HG03558 (cell line): ENCODE results near the gene SYCE3.
A peak's percentile ranks its signal among the peaks of the same experiment; 100 is the strongest.
"Not testable (repeated sequence)": the region's sequence is repeated elsewhere in the genome, so short reads cannot be mapped to it uniquely, and the experiment has no call there.

Experiments
- ATAC-seq: cut with Tn5 transposase; IDR thresholded peaks from one replicate; pipeline ENCODE4 v1.9.1; 2021; ENCODE audit warnings: moderate number of reproducible peaks; ENCODE audit not compliant: unreplicated experiment; ENCODE audit errors: extremely low read depth

The SYCE3 gene, protein sequence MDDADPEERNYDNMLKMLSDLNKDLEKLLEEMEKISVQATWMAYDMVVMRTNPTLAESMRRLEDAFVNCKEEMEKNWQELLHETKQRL

DNA sequence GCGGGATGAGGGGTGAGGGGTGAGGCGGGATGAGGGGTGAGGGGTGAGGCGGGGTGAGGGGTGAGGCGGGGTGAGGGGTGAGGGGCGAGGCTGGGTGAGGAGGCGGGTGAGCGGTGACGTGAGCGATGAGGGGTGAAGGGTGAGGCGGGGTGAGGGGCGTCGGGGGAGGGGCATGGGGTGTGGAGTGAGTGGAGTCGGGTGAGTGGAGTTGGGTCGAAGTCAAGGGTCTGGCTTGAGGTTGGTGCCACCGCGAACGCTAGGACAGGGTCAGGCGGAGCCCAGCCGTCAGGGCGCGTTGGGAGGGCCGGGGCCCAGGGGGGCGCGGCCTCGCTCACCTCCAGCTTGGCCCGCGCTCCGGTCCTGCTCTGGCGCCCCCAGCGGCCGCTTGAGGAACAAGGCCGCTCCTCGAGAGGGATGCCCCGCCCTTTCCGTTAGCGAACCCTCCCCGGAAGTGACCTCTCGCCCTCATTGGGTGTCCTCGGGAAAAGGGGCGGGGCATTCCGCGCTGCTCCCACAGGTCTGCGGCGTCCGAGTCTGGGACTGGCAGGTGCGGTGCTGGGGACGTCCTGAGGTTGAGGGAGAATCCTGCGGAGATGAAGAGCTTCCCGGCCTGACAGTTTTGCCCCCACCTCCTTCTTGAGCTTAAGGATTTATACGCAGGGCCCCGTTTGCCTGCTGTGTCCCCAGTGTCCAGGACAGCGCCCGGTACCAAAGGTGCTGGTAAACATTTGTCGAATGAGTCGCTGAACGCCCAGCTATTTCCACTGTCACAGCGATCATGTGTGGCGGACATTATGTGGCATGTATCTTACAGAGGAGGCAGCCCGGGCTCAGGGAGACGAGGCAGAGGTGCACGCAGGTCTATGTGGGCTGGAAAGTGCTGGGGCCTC is at the start of gene SYCE3:
TSS of gene SYCE3 (minus strand) at position 397 of the 890 bp plus-strand sequence. CDS start 6,514 bp downstream, outside the sequence.
- ATAC-seq, result peak; percentile 50

DNA sequence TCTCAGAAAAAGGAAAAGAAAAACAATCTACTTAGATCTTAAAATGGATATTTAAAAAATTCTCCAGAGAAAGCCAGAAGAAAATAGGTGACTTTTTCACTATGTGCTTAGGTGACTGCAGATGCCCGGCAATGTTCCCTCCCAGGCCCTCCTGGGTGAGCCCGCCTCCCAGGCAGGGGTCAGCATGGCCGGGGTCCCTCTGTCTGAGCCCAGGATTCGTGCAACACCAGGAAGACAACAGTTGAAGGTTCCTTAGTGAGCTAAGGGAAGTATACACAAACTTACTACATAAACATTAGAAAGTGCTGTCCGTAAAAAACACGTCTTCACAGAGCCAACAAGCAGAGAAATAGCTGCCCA is 49.4 kb upstream of the SYCE3 start:
- ATAC-seq, result no peak

DNA sequence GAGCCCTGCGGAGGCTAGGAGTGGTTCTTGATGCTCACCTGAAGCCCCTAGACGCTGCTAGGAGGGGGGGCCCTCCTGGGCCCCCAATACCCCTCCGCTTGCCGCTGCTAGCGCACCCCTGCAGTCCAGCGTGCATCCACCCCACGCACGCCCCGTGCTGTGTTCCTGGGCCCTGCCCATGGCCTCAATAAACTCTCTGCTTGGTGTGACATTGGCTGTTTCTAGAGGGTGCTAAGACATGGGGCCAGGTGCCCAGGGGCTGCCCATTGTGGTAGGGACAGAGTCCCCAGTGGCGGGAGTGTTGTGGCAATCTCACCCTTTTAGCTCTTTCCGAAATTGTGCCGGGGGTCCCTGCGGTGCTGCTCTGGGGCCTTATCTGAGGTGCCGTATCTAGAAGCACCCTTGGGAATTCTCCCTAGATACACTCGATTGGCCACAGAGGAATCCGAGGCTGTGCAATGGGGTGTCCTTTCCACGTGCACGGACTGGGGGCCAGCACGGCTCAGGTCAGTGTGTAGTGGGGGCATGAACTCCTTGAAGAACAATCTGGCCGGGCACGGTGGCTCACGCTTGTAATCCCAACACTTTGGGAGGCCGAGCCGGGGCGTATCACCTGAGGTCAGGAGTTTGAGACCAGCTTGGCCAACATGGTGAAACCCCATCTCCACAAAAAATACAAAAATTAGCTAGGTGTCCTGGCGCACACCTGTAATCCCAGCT is 48.8 kb upstream of the SYCE3 start:
- ATAC-seq, result no peak

DNA sequence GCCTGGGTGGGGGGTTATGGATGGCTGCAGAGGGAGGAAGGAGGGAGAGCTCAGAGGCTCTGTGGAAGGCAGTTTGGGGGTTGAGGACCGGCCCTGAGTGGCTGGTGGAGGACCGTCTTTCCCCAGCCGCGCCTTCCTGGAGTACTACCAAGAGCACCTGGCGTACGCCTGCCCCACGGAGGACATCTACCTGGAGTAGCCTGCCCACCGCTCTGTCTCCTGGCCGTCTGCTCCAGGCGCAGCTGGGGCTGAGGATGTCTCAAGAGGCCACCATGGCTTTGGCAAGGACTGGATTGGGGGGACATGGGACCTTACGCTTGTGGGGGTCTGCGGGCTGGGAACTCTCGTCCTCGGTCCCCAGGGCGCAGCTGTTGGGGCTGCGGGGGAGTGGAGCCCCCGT is 47.9 kb upstream of the SYCE3 start:
- no peak for ATAC-seq

DNA sequence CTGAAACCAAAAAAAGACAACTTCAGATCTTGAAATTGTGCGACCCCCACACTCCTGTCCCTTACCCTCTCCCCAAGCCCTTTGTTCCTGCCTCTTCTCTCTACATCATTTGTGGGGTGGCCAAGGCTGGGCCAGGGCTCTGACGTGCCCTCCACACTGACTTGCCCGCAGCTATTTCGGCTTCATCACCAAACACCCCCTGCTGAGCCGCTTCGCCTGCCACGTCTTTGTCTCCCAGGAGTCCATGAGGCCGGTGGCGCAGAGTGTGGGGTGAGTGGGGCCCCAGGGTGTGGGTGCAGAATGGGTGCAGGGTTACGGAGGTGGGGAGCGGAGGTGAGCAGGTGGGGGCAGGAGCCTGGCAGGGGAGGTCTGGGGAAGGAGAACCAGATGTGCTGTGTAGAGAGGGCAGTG is 47.3 kb upstream of the SYCE3 start:
- no peak for ATAC-seq

DNA sequence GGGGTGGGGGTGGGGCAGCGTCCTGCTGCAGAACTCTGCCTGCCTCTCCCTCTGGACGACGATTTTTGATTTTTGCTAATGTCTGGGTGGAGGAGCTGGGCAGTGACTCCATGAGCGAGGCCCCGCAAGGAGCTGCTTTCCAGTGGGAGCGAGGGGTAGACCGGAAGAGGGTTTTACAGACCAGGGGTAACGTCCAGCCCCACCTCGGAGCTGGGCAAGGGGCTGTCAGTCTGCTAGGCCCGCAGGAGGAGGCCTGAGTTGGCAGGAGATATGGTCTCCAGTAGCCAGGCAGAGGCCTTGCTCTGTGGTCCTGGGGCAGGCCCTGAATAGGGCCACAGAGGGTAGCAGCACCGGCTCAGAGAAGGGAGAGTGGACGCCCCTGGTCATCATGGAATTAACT is 46.9 kb upstream of the SYCE3 start:
- ATAC-seq, result no peak

DNA sequence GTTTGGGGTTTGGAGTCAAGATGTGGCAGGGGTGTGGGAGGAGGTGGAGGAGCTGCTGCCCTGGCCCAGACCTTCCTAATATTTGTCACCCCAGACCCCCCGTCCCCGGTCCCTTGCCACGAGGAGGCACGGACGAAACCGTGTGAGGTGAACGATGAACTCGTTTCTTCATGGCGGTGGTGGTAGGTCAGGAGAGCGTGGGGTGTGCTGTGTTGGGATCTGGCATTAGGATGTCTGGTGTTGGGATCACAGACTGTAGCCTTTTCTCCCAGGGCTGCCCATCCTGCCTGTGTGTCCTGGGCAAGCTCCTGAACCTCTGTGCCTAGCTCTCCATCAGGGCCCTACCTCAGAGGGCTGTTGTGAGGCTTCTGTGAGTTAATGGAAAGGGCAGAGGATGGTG is 46.3 kb upstream of the SYCE3 start:
- no peak for ATAC-seq

DNA sequence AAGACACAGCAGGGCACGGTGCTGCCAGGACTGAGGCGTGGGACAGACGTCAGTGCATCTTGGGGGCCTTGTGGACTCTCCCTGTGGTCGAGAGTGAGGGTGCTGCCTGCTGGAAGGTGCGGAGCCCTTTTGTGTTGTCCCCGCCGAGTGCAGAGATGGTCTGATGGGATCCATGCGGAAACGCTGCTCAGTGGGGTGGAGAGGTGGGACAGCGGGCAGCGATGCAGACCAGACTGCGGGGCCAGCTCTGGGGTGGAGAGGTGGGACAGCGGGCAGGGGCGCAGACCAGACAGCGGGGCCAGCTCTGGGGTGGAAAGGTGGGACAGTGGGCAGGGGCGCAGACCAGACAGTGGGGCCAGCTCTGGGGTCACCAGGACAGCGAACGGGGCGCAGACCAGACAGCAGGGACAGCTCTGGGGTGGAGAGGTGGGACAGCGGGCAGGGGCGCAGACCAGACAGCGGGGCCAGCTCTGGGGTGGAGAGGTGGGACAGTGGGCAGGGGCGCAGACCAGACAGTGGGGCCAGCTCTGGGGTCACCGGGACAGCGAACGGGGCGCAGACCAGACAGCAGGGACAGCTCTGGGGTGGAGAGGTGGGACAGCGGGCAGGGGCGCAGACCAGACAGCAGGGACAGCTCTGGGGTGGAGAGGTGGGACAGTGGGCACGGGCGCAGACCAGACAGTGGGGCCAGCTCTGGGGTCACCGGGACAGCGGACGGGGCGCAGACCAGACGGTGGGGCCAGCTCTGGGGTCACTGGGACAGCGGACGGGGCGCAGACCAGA is 45.5 kb upstream of the SYCE3 start:
- ATAC-seq, result not testable (repeated sequence)

DNA sequence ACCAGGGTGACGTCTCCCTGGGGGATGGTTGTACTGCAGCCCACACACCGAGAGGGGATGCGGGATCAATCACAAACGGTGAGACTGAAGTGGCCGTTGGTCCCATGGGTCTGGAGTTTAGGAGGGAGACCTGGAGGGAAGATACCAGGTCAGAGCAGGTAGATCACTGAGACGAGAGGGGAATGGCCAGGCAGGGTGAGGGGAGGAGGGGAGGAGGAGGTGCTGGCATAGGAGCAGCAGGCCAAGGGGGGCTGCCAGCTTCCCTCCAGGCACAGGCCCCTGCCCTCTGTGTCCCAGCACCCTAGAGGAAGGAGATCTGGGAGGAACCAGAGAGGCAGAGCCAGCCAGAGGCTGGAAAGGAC is 44.9 kb upstream of the SYCE3 start:
- no peak for ATAC-seq

DNA sequence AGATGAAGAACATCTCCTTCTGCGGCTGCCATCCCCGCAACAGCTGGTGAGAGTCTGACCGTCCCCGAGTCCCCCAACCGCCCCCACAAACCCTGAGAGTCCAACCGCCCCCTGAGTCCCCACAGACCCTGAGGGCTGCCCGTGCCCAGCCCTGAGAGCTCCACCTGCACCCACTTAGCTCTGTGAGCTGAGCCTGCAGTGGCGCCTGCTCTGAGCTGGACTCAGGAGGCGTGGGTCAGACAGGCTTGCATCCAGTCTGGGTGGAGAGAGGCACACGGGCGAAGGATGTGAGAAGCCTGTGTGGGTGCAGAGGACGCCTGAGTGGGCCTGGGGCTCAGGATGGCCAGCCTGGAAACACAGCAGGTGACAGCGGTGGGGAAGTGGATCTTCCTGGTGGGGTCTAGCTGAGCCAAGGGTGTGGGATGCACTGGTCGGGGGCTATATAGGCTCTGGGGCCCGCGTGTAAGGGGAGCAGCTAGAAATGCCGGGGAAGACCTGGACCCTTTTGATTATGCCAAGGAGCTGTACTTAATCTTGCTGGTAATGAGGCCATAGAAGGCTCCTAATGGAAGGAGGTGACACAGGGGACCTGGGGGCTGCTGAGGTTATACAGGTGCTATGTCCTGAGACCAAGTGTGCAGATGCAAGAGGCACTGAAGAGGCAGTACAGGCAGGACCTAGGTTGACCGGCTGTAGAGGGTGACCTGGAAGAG is 44.4 kb upstream of the SYCE3 start:
- ATAC-seq, result no peak

DNA sequence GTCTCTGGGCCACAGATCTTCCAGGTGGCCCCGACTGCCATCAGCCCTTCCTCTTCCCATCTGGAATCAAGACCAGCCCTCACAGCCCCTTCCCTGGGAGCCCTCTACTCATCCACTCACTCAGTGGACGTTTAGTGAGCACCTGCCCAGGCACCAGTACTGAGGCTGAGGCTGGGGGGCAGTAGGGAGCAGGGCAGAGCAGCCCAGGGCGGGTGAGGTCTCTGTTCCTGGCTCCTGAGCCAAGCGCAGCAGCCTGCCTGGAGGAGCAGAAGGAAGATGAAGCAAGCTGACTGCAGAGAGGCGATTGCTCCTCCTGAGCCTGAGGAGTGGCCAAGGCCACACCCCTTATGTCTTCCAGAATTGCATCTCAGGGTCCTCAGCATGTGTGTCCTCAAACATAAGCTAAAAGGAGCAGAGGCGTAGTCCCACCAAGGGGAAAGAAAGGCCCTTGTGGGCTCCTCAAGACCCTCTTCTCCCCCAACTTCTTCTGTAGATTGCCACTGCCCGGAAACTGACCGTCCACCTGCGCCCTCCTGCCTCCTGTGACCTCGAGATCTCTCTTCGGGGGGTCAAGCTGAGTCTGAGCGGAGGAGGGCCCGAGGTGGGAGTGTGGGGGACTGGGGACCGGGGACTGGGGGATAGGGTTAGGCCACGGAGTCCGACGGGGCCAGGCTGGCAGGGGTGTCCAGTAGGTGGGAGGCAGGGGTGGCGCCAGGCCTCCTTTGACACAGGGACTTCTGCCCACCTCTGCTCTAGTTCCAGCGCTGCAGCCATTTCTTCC is 43.6 kb upstream of the SYCE3 start:
- ATAC-seq, result no peak

DNA sequence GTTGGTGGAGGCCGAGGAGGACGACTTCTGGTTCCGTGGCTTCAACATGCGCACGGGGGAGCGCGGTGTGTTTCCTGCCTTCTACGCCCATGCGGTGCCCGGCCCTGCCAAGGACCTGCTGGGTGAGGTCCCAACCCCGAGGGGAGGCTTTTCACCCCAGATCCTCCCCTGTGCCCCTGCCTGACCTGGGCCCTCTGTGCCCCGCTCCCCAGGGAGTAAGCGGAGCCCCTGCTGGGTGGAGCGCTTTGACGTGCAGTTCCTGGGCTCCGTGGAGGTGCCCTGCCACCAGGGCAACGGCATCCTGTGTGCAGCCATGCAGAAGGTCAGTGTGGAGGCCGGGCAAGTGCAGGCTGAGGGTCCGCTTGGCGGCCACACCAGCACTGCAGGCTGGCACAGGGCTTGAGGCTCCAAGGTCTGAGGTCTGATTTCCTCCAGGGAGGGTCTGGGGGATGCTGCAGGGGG is 42.9 kb upstream of the SYCE3 start:
- ATAC-seq, result no peak

DNA sequence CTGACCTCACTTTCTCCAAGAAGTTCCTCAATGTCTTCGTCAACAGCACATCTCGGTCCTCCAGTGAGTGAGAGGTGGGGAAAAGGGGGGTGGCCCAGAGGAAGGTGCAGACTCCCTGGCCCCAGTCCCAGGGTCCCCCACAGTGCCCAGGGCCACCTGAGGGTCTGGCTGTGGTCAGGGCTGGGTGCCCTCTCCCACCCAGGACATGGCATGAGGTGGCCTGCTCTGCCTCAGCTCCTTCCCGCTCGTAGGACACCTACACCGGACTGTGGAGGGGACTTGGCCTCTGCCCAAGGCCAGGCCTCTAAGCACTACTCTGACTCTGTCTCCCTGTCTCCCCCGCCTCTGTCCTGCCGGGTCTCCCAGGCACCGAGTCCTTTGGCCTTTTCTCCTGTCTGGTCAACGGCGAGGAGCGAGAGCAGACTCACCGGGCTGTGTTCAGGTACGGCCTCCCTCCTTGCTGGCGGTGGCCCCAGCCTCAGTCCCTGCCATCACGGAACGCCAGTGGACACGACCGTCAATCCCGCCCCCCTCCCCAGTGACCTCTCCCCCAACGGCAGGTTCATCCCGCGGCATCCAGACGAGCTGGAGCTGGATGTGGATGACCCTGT is 42.4 kb upstream of the SYCE3 start:
- no peak for ATAC-seq

DNA sequence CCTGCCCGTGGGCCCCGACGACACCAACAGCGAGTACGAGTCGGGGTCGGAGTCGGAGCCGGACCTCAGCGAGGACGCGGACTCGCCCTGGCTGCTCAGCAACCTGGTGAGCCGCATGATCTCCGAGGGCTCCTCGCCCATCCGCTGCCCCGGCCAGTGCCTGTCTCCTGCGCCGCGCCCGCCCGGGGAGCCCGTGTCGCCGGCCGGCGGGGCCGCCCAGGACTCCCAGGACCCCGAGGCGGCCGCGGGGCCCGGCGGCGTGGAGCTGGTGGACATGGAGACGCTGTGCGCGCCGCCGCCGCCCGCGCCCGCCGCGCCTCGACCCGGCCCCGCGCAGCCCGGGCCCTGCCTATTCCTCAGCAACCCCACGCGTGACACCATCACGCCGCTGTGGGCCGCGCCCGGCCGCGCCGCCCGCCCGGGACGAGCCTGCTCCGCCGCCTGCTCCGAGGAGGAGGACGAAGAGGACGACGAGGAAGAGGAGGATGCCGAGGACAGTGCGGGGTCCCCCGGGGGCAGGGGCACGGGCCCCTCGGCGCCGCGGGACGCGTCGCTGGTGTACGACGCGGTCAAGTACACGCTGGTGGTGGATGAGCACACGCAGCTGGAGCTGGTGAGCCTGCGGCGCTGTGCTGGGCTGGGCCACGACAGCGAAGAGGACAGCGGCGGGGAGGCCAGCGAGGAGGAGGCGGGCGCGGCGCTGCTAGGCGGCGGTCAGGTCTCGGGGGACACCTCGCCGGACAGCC is 41.7 kb upstream of the SYCE3 start:
- no peak for ATAC-seq

DNA sequence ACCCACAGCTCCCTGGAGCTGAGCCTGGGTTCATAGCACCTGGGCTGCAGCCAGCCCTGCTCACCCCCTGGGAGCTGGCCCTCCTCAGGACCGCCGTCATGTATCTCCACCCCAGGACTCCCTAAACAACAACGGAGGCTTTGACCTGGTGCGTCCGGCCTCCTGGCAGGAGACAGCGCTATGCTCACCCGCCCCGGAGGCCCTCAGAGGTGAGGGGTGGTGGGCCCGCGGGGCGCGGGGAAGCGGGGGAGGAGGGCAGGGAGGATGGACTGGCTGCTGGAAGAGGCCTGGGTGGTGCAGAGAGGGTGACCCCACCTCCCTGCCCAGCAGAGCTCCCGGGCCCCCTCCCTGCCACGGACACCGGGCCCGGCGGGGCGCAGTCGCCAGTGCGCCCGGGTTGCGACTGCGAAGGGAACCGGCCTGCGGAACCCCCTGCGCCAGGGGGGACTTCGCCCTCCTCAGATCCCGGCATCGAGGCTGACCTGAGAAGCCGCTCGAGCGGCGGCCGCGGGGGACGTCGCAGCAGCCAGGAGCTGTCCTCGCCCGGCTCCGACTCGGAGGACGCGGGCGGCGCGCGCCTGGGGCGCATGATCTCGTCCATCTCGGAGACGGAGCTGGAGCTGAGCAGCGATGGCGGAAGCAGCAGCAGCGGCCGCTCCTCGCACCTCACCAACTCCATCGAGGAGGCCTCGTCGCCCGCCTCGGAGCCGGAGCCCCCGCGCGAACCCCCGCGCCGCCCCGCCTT is 41.0 kb upstream of the SYCE3 start:
- ATAC-seq, result no peak

DNA sequence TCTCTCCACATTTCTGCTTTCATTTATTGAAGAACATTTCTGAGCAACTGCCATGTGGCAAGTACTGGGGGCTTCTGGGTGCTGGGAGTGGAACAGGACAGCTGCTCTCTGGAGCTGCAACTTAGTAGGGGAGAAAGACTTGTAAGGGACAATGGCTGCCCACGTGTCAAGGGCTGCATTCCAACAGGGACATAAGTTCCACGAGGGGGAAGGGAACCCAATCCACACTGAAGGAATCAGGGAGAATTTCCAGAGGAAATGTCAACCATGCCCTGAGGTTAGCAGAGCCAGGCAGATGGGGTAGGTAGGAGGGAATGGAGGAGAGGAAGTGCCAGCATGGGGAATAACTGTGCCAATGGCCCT is 39.6 kb upstream of the SYCE3 start:
- ATAC-seq, result no peak

DNA sequence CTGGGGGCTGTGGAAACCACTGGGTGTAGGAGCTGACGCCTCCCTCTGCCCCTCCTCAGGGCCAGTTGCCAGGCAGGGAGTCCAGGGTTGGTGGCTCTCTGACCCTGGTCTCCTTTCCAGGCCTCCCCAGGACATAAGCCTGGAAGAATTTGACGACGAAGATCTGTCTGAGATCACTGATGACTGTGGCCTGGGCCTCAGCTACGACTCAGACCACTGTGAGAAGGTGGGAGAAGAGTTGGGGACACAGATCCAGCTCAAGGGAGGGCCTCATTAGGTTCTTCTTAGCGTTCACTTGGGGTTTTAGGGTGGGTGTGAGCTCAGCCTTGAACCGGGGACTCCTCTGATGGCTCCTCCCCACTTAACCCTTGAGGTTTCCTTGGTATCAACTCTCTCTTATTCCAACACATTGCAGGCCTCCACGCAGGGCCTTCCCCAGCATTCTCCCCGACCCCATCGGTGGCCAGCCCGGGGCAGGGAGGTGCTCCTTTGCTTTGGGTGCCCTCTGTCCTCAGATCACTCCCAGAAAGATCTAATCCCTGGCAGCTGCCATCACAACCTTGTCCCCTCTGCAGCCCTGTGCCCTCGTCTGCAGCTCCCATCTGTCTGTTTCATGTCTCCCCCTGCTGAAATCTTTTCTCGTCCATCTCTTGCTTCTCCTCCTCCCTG is 39.1 kb upstream of the SYCE3 start:
- ATAC-seq, result no peak
